Measurements from ENCODE around the gene HEATR5A. TPM values are rescaled to one million over a fixed set of nuclear protein-coding genes. Genes with fewer than 3 reads are reported as not detected.

Gene HEATR5A
- total and polyA plus RNA-seq, 2 of the 13 experiments (the other 11 are each of a cell fraction or from before 2014, with no cell fraction given), result 36.4 to 105 TPM

GRCh38 chr14:31286456-31287293, 133.7 kb downstream of the HEATR5A start (continued):
- TF ChIP-seq ZNF639 (CRISPR knock-in tag; conservative IDR thresholded peaks at IDR 0.05) (0 out of 2 replicates have a peak, but pooled peaks have one; percentile 19), ZBTB43 (CRISPR knock-in tag; conservative IDR thresholded peaks at IDR 0.05) (peak; percentile 70; the same call in 1 of the 2 replicates), ZNF282 (IDR thresholded peaks at IDR 0.05; ENCODE audit: partially characterized antibody) (no peak), KLF15 (CRISPR knock-in tag; IDR thresholded peaks at IDR 0.05; ENCODE audit: borderline replicate concordance) (no peak), ZBTB4 (CRISPR knock-in tag; IDR thresholded peaks at IDR 0.05; ENCODE audit: borderline replicate concordance) (peak; percentile 90; the same call in 1 of the 2 replicates), TGIF2 (CRISPR knock-in tag; IDR thresholded peaks at IDR 0.05) (peak; percentile 85; the same call in 1 of the 2 replicates), ZIK1 (CRISPR knock-in tag; IDR thresholded peaks at IDR 0.05; ENCODE audit: borderline replicate concordance, low read depth) (peak; percentile 79; the same call in 1 of the 2 replicates), ZNF143 (CRISPR knock-in tag; IDR thresholded peaks at IDR 0.05) (peak; percentile 41), SAP130 (CRISPR knock-in tag; IDR thresholded peaks at IDR 0.05; ENCODE audit: low read depth) (peak; percentile 60)
- TF ChIP-seq, protein P1, sequence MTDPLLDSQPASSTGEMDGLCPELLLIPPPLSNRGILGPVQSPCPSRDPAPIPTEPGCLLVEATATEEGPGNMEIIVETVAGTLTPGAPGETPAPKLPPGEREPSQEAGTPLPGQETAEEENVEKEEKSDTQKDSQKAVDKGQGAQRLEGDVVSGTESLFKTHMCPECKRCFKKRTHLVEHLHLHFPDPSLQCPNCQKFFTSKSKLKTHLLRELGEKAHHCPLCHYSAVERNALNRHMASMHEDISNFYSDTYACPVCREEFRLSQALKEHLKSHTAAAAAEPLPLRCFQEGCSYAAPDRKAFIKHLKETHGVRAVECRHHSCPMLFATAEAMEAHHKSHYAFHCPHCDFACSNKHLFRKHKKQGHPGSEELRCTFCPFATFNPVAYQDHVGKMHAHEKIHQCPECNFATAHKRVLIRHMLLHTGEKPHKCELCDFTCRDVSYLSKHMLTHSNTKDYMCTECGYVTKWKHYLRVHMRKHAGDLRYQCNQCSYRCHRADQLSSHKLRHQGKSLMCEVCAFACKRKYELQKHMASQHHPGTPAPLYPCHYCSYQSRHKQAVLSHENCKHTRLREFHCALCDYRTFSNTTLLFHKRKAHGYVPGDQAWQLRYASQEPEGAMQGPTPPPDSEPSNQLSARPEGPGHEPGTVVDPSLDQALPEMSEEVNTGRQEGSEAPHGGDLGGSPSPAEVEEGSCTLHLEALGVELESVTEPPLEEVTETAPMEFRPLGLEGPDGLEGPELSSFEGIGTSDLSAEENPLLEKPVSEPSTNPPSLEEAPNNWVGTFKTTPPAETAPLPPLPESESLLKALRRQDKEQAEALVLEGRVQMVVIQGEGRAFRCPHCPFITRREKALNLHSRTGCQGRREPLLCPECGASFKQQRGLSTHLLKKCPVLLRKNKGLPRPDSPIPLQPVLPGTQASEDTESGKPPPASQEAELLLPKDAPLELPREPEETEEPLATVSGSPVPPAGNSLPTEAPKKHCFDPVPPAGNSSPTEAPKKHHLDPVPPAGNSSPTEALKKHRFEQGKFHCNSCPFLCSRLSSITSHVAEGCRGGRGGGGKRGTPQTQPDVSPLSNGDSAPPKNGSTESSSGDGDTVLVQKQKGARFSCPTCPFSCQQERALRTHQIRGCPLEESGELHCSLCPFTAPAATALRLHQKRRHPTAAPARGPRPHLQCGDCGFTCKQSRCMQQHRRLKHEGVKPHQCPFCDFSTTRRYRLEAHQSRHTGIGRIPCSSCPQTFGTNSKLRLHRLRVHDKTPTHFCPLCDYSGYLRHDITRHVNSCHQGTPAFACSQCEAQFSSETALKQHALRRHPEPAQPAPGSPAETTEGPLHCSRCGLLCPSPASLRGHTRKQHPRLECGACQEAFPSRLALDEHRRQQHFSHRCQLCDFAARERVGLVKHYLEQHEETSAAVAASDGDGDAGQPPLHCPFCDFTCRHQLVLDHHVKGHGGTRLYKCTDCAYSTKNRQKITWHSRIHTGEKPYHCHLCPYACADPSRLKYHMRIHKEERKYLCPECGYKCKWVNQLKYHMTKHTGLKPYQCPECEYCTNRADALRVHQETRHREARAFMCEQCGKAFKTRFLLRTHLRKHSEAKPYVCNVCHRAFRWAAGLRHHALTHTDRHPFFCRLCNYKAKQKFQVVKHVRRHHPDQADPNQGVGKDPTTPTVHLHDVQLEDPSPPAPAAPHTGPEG (CRISPR knock-in tag; IDR thresholded peaks at IDR 0.05), result 0 out of 2 replicates have a peak, but pooled peaks have one; percentile 19
- TF ChIP-seq, protein P2, sequence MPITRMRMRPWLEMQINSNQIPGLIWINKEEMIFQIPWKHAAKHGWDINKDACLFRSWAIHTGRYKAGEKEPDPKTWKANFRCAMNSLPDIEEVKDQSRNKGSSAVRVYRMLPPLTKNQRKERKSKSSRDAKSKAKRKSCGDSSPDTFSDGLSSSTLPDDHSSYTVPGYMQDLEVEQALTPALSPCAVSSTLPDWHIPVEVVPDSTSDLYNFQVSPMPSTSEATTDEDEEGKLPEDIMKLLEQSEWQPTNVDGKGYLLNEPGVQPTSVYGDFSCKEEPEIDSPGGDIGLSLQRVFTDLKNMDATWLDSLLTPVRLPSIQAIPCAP (CRISPR knock-in tag; IDR thresholded peaks at IDR 0.05; ENCODE audit: low read depth), result no peak
- TF ChIP-seq, protein P3, sequence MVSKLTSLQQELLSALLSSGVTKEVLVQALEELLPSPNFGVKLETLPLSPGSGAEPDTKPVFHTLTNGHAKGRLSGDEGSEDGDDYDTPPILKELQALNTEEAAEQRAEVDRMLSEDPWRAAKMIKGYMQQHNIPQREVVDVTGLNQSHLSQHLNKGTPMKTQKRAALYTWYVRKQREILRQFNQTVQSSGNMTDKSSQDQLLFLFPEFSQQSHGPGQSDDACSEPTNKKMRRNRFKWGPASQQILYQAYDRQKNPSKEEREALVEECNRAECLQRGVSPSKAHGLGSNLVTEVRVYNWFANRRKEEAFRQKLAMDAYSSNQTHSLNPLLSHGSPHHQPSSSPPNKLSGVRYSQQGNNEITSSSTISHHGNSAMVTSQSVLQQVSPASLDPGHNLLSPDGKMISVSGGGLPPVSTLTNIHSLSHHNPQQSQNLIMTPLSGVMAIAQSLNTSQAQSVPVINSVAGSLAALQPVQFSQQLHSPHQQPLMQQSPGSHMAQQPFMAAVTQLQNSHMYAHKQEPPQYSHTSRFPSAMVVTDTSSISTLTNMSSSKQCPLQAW (CRISPR knock-in tag; IDR thresholded peaks at IDR 0.05), result peak; percentile 59; the same call in 1 of the 2 replicates
